HEK293 (cell line): ENCODE measurements around the gene PTMA.
"Not testable (repeated sequence)": the region's sequence is repeated elsewhere in the genome, so short reads cannot be mapped to it uniquely, and the experiment has no call there.

Experiments used
- CTCF ChIA-PET: fragments of 350-600 bp; formaldehyde crosslinking; extraction: SDS; loops from one replicate; lab custom pipeline; 2021; ENCODE audit warnings: antibody characterized with exemption; lab: Yijun Ruan, JAX
- POLR2A ChIA-PET: fragments of 300-600 bp; formaldehyde crosslinking; extraction: SDS; loops from one replicate; lab custom pipeline; 2020; ENCODE audit warnings: antibody characterized with exemption, inconsistent platforms; lab: Yijun Ruan, JAX
- H3K27ac ChIP-seq: fragments of 200-500 bp; sonication (Bioruptor generic); 2 replicates; pipeline ENCODE4 v1.5.1; 2014; ENCODE audit warnings: low read depth, low read length, control low read depth, inconsistent platforms; ENCODE audit errors: extremely low read depth
- H3K36me3 ChIP-seq, 2 experiments: fragments of 200-500 bp in 1 of 2; sonication (Bioruptor generic) in 1 of 2; 1 replicate in 1 of 2; 2 replicates in 1 of 2; pipeline ENCODE4 v1.5.1; 2014 to 2017; ENCODE audit warnings: inconsistent platforms in 2 of 2, low read length in 2 of 2; ENCODE audit not compliant: control insufficient read depth in 2 of 2, insufficient read depth in 1 of 2
- H3K4me1 ChIP-seq: fragments of 200-500 bp; sonication (Bioruptor generic); 2 replicates; pipeline ENCODE4 v1.5.1; 2014; ENCODE audit warnings: mild to moderate bottlenecking, low read length, inconsistent platforms; ENCODE audit not compliant: control insufficient read depth, insufficient read depth
- H3K4me3 ChIP-seq: 2 replicates; pipeline ENCODE4 v1.5.1; 2011; ENCODE audit warnings: low read depth, mild to moderate bottlenecking, control low read depth, low read length, moderate library complexity
- H3K9me3 ChIP-seq: fragments of 200-500 bp; sonication (Bioruptor generic); 2 replicates; pipeline ENCODE4 v1.5.1; 2014; ENCODE audit warnings: low read depth, low read length, inconsistent platforms; ENCODE audit not compliant: control insufficient read depth, insufficient read depth
- BCL11A ChIP-seq: fragments of 450-650 bp; formaldehyde crosslinking; IDR thresholded peaks from 2 replicates; pipeline ENCODE4 v1.5.1; 2016; ENCODE audit warnings: low read depth, missing biosample characterization, missing genetic modification characterization
- GLIS1 ChIP-seq: fragments of 450-650 bp; formaldehyde crosslinking; IDR thresholded peaks from 2 replicates; pipeline ENCODE4 v1.5.1; 2016; ENCODE audit warnings: missing biosample characterization, missing genetic modification characterization
- GLIS2 ChIP-seq: fragments of 450-650 bp; formaldehyde crosslinking; IDR thresholded peaks from 2 replicates; pipeline ENCODE4 v1.5.1; 2016; ENCODE audit warnings: missing biosample characterization, missing genetic modification characterization
- HIC1 ChIP-seq: fragments of 450-650 bp; formaldehyde crosslinking; IDR thresholded peaks from 2 replicates; pipeline ENCODE4 v1.5.1; 2016; ENCODE audit warnings: missing biosample characterization, missing genetic modification characterization
- KLF8 ChIP-seq: fragments of 450-650 bp; formaldehyde crosslinking; IDR thresholded peaks from 2 replicates; pipeline ENCODE4 v1.5.1; 2016; ENCODE audit warnings: missing biosample characterization, missing genetic modification characterization
- KLF9 ChIP-seq: fragments of 450-650 bp; formaldehyde crosslinking; IDR thresholded peaks from 2 replicates; pipeline ENCODE4 v1.5.1; 2016; ENCODE audit warnings: missing biosample characterization, missing genetic modification characterization, low read depth
- PRDM6 ChIP-seq: fragments of 450-650 bp; formaldehyde crosslinking; IDR thresholded peaks from 2 replicates; pipeline ENCODE4 v1.5.1; 2017; ENCODE audit warnings: missing biosample characterization, missing genetic modification characterization
- SP2 ChIP-seq: fragments of 450-650 bp; formaldehyde crosslinking; IDR thresholded peaks from 2 replicates; pipeline ENCODE4 v1.5.1; 2016; ENCODE audit warnings: missing biosample characterization, missing genetic modification characterization
- ZBTB17 ChIP-seq: fragments of 450-650 bp; formaldehyde crosslinking; IDR thresholded peaks from 2 replicates; pipeline ENCODE4 v1.5.1; 2016; ENCODE audit warnings: missing biosample characterization, missing genetic modification characterization
- ZNF366 ChIP-seq: fragments of 450-650 bp; formaldehyde crosslinking; conservative IDR thresholded peaks from 2 replicates; pipeline ENCODE4 v1.5.1; 2016; ENCODE audit warnings: missing biosample characterization, missing genetic modification characterization
- ZNF513 ChIP-seq: fragments of 450-650 bp; IDR thresholded peaks from 2 replicates; pipeline ENCODE4 v1.5.1; 2018; ENCODE audit warnings: missing biosample characterization, missing genetic modification characterization
- ZNF629 ChIP-seq: fragments of 450-650 bp; formaldehyde crosslinking; IDR thresholded peaks from 2 replicates; pipeline ENCODE4 v1.5.1; 2017; ENCODE audit warnings: missing biosample characterization, missing genetic modification characterization
- TF ChIP-seq, protein P1 (sequence below): fragments of 450-650 bp; formaldehyde crosslinking; IDR thresholded peaks from 2 replicates; pipeline ENCODE4 v1.5.1; 2016; ENCODE audit warnings: missing biosample characterization, missing genetic modification characterization
- TF ChIP-seq, protein P2 (sequence below): fragments of 450-650 bp; formaldehyde crosslinking; IDR thresholded peaks from 2 replicates; pipeline ENCODE4 v1.5.1; 2016; ENCODE audit warnings: missing biosample characterization, missing genetic modification characterization

PTMA gene

GRCh38 chr2:231712451-231713021 is 4.2 kb downstream of the PTMA start:
- Histone ChIP-seq H3K36me3 (peaks cover 6 to 54% of the 10 kb centered on the region in 2 experiments; a peak in 2 of 3 replicates), H3K27ac (peak overlapping the region; percentile 96), H3K4me3 (peak overlapping the region; percentile 94)
- ChIA-PET CTCF (interaction anchor here (0.5 to 5.4 kb wide), 10 partner anchors 15 to 160 kb away, joined by 3 to 102 read pairs (median 8); no protein-coding TSS in a partner anchor), POLR2A (interaction anchor here (1.0 kb wide), 1 partner anchor 69 kb away, joined by 3 read pairs; the partner anchor contains the start of gene PDE6D)
- not testable (repeated sequence) for H3K4me1 ChIP-seq, H3K9me3 ChIP-seq
- TF ChIP-seq ZNF629 (tag by site-specific recombination): peak; percentile 36; the same call in 1 of the 2 replicates
- TF ChIP-seq HIC1 (tag by site-specific recombination): 0 out of 2 replicates have a peak, but pooled peaks have one; percentile 18
- 0 out of 2 replicates have a peak, but pooled peaks have one; percentile 33 for TF ChIP-seq GLIS1 (tag by site-specific recombination)
- peak; percentile 93 for TF ChIP-seq ZNF513 (tag by site-specific recombination)
- TF ChIP-seq BCL11A (tag by site-specific recombination): 0 out of 2 replicates have a peak, but pooled peaks have one; percentile 73
- TF ChIP-seq GLIS2 (tag by site-specific recombination): peak; percentile 40; the same call in 1 of the 2 replicates
- TF ChIP-seq, protein P1, sequence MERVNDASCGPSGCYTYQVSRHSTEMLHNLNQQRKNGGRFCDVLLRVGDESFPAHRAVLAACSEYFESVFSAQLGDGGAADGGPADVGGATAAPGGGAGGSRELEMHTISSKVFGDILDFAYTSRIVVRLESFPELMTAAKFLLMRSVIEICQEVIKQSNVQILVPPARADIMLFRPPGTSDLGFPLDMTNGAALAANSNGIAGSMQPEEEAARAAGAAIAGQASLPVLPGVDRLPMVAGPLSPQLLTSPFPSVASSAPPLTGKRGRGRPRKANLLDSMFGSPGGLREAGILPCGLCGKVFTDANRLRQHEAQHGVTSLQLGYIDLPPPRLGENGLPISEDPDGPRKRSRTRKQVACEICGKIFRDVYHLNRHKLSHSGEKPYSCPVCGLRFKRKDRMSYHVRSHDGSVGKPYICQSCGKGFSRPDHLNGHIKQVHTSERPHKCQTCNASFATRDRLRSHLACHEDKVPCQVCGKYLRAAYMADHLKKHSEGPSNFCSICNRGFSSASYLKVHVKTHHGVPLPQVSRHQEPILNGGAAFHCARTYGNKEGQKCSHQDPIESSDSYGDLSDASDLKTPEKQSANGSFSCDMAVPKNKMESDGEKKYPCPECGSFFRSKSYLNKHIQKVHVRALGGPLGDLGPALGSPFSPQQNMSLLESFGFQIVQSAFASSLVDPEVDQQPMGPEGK (tag by site-specific recombination): peak; percentile 30; the same call in 1 of the 2 replicates

DNA sequence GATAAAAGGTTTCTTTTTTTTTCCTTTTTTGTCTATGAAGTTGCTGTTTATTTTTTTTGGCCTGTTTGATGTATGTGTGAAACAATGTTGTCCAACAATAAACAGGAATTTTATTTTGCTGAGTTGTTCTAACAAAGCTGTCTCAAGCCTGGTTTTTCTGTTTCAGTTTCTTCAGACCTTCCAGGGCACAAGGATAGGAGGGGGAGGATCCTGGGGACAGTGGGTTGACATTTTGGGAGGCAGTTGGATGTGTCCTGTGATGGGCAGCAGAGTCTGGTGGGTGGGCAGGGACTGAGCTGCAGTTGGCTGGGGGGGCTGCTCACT is 5.0 kb downstream of the PTMA start:
- not testable (repeated sequence) for H3K4me1 ChIP-seq, H3K4me3 ChIP-seq, H3K9me3 ChIP-seq
- H3K27ac ChIP-seq: peak overlapping the region; percentile 32
- H3K36me3 ChIP-seq: peaks cover 6 to 54% of the 10 kb centered on the region in 2 experiments; a peak in 2 of 3 replicates
- CTCF ChIA-PET: interaction anchor here (0.6 to 5.8 kb wide), 19 partner anchors 9 to 714 kb away, joined by 3 to 182 read pairs (median 9); partner anchors contain the start of gene COPS7B
- TF ChIP-seq KLF8 (tag by site-specific recombination): peak; percentile 35; the same call in 1 of the 2 replicates
- TF ChIP-seq ZBTB17 (tag by site-specific recombination): peak; percentile 90
- TF ChIP-seq ZNF366: peak; percentile 44
- TF ChIP-seq, protein P2, sequence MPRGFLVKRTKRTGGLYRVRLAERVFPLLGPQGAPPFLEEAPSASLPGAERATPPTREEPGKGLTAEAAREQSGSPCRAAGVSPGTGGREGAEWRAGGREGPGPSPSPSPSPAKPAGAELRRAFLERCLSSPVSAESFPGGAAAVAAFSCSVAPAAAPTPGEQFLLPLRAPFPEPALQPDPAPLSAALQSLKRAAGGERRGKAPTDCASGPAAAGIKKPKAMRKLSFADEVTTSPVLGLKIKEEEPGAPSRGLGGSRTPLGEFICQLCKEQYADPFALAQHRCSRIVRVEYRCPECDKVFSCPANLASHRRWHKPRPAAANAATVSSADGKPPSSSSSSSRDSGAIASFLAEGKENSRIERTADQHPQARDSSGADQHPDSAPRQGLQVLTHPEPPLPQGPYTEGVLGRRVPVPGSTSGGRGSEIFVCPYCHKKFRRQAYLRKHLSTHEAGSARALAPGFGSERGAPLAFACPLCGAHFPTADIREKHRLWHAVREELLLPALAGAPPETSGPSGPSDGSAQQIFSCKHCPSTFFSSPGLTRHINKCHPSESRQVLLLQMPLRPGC (tag by site-specific recombination): peak; percentile 23; the same call in 1 of the 2 replicates
- TF ChIP-seq PRDM6: peak; percentile 17; the same call in 1 of the 2 replicates
- TF ChIP-seq KLF9: peak; percentile 50; the same call in 1 of the 2 replicates
- peak; percentile 57; the same call in 1 of the 2 replicates for TF ChIP-seq SP2
- POLR2A ChIA-PET: interaction anchor here (0.6 to 2.5 kb wide), 10 partner anchors 12 to 249 kb away, joined by 3 to 29 read pairs (median 4); partner anchors contain the start of genes COPS7B, NCL and PDE6D
